ENCODE data around the gene EZR.

Gene EZR

GRCh38 chr6:158764926-158765325 is 54.2 kb downstream of the EZR start:
- Histone ChIP-seq H3K9me3 (no peaks in the 10 kb centered on the region), H3K27me3 (no peaks in the 10 kb centered on the region), H3K4me1 (peaks cover 17% of the 10 kb centered on the region), H3K36me3 (peaks cover 46% of the 10 kb centered on the region), H3K4me3 (ENCODE audit: low read depth, low read length) (no peak overlapping the region)
- no peak for DNase-seq
- no peak for TF ChIP-seq CTCF (IDR thresholded peaks at IDR 0.05; ENCODE audit: low read depth, low read length)

- Histone ChIP-seq H3K27me3 (no peaks in the 10 kb centered on the region), H3K9me3 (no peaks in the 10 kb centered on the region), H3K4me3 (ENCODE audit: low read depth, low read length) (no peak overlapping the region), H3K36me3 (peaks cover 40% of the 10 kb centered on the region), H3K4me1 (peaks cover 17% of the 10 kb centered on the region)
- DNase-seq, result no peak
- TF ChIP-seq CTCF (IDR thresholded peaks at IDR 0.05; ENCODE audit: low read depth, low read length), result no peak
These were observed 54.9 kb downstream of the EZR start for GRCh38 chr6:158764183-158764849.

GRCh38 chr6:158763434-158764182 is 55.6 kb downstream of the EZR start:
- Histone ChIP-seq H3K36me3 (peaks cover 33% of the 10 kb centered on the region), H3K4me1 (peaks cover 23% of the 10 kb centered on the region), H3K9me3 (no peaks in the 10 kb centered on the region), H3K4me3 (ENCODE audit: low read depth, low read length) (no peak overlapping the region), H3K27me3 (no peaks in the 10 kb centered on the region)
- DNase-seq, result no peak
- TF ChIP-seq CTCF (IDR thresholded peaks at IDR 0.05; ENCODE audit: low read depth, low read length), result no peak

- Histone ChIP-seq H3K9me3 (no peaks in the 10 kb centered on the region), H3K4me3 (ENCODE audit: low read depth, low read length) (no peak overlapping the region), H3K27me3 (no peaks in the 10 kb centered on the region), H3K4me1 (peaks cover 26% of the 10 kb centered on the region), H3K36me3 (peaks cover 26% of the 10 kb centered on the region)
- no peak for DNase-seq
- TF ChIP-seq CTCF (IDR thresholded peaks at IDR 0.05; ENCODE audit: low read depth, low read length), result no peak
These were observed 56.3 kb downstream of the EZR start for GRCh38 chr6:158762787-158763433.

- Histone ChIP-seq H3K9me3 (no peaks in the 10 kb centered on the region), H3K36me3 (peaks cover 15% of the 10 kb centered on the region), H3K4me3 (ENCODE audit: low read depth, low read length) (no peak overlapping the region), H3K27me3 (no peaks in the 10 kb centered on the region), H3K4me1 (peaks cover 25% of the 10 kb centered on the region)
- no peak for DNase-seq
- TF ChIP-seq CTCF (IDR thresholded peaks at IDR 0.05; ENCODE audit: low read depth, low read length), result no peak
These were observed 57.4 kb downstream of the EZR start for GRCh38 chr6:158761746-158762145.
